Measurements from ENCODE around the gene IRAK2.

The IRAK2 gene

DNA sequence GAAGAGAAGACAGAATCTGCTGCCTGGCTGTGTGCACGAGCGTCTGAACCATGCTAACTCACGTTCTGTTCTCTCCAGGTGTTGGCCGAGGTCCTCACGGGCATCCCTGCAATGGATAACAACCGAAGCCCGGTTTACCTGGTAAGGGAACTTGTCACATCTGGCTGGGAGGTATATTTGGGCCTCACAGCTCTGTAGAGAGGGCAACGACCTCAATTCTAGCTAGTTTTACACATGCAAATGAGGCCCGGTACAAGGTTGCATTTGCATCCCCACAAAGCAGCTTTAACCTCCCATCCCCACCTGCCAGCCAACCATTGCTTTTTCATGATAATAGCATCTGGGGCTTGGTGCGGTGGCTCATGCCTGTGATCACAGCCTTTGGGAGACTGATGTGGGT lies 61.6 kb downstream of the IRAK2 start:
- H3K4me1 ChIP-seq, result peaks cover 0 to 6% (median 4%) of the 10 kb centered on the region in 4 donors
- DNase-seq, result no peak
- H3K9me3 ChIP-seq, result no peaks in the 10 kb centered on the region
- intact Hi-C loops (cut with DNase I; ENCODE audit: low total_unique reads), result loop anchor here (10.0 kb wide), 1 partner anchor 271 kb away; the partner anchor contains the start of gene PRRT3
- H3K27ac ChIP-seq, result no peak overlapping the region
- peaks cover 0 to 53% (median 0%) of the 10 kb centered on the region in 3 donors for H3K36me3 ChIP-seq
- TF ChIP-seq, protein P1, sequence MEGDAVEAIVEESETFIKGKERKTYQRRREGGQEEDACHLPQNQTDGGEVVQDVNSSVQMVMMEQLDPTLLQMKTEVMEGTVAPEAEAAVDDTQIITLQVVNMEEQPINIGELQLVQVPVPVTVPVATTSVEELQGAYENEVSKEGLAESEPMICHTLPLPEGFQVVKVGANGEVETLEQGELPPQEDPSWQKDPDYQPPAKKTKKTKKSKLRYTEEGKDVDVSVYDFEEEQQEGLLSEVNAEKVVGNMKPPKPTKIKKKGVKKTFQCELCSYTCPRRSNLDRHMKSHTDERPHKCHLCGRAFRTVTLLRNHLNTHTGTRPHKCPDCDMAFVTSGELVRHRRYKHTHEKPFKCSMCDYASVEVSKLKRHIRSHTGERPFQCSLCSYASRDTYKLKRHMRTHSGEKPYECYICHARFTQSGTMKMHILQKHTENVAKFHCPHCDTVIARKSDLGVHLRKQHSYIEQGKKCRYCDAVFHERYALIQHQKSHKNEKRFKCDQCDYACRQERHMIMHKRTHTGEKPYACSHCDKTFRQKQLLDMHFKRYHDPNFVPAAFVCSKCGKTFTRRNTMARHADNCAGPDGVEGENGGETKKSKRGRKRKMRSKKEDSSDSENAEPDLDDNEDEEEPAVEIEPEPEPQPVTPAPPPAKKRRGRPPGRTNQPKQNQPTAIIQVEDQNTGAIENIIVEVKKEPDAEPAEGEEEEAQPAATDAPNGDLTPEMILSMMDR (IDR thresholded peaks at IDR 0.05), result no peak
- H3K4me3 ChIP-seq, result no peak overlapping the region
- H3K27me3 ChIP-seq, result no peaks in the 10 kb centered on the region

DNA sequence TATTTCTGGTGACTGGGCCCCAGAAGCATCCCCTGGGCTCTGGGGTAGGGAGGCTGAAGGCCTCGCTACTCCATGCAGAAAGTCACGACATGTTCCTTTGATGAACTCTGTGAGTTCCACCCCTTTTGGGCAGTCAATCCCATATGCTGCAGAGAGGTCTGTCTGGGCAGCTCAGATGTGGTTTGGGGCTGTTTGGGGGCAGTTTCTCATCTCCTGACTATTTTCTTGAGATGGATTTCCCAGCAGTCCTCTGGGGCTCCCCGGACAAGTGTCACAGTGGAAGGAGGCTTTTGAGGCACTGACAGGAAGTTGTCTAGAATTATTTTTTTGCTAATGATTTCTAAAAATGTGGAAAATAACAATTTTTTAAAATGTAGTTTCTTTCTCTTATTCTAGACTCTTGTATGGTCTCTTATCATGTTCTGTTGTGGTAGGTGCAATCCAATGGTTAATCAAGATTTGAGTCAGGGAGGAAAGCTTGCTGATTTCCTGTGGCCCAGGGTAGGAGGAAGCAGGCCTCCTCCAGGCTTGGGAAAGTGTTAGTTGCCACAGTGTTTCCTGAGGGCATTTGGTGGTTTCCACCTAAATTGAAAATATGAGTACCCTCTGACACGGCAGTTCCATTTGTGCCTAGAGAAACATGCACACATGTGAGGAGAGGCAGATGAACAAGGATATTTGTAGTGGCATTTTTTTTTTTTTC lies 63.7 kb downstream of the IRAK2 start:
- intact Hi-C loops (cut with DNase I; ENCODE audit: low total_unique reads), result loop anchor here (10.0 kb wide), 1 partner anchor 274 kb away; the partner anchor contains the start of gene PRRT3
- Histone ChIP-seq H3K4me1 (peaks cover 0 to 6% (median 4%) of the 10 kb centered on the region in 4 donors), H3K27me3 (no peaks in the 10 kb centered on the region), H3K36me3 (peaks cover 0 to 32% (median 0%) of the 10 kb centered on the region in 3 donors), H3K27ac (no peak overlapping the region), H3K9me3 (no peaks in the 10 kb centered on the region), H3K4me3 (no peak overlapping the region)
- no peak for DNase-seq
- TF ChIP-seq, protein P1 (IDR thresholded peaks at IDR 0.05), result no peak

DNA sequence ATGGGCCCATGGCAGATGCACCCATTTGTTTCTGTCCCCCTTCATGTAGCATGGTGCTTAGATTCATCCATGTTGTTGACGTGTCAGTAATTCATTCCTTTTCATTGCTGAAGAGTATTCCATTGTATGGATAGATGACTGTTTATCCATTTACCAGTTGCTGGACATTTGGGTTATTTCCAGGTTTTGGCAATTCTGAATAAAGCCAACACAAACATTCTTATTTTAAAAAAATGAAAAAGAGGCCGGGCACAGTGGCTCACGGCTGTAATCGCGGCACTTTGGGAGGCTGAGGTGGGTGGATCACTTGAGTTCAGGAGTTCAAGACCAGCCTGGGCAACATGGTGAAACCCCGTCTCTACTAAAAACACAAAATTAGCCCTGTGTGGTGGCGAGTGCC lies 64.9 kb downstream of the IRAK2 start:
- Histone ChIP-seq H3K4me1 (peaks cover 0 to 5% (median 4%) of the 10 kb centered on the region in 4 donors), H3K36me3 (peaks cover 5 to 36% (median 7%) of the 10 kb centered on the region in 3 donors), H3K9me3 (no peaks in the 10 kb centered on the region), H3K4me3 (no peak overlapping the region), H3K27me3 (no peaks in the 10 kb centered on the region), H3K27ac (no peak overlapping the region)
- TF ChIP-seq, protein P1 (IDR thresholded peaks at IDR 0.05), result no peak
- intact Hi-C loops (cut with DNase I; ENCODE audit: low total_unique reads), result loop anchor here (10.0 kb wide), 1 partner anchor 275 kb away; the partner anchor contains the start of gene PRRT3
- DNase-seq, result no peak

DNA sequence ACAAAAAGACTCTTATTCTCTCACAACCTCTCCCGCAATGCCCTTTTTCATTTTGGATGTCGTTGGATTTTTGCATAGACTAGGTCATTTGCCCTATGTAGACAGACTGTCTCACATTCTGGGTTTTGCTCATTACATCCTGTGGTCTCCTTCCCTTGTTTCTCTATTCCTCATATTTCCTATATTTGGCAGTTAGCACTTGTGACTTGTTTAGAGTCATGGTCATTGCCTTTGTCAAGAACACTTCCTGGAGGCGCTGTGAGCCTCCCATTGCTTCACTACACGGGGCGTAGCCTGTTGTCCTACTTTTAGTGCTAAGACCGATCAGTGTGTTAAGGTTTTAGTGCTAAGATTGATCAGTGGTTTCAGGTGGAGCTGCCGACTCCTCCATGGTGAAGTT lies 67.4 kb downstream of the IRAK2 start:
- peaks cover 0 to 4% (median 0%) of the 10 kb centered on the region in 4 donors for H3K4me1 ChIP-seq
- H3K36me3 ChIP-seq, result peaks cover 19 to 55% (median 29%) of the 10 kb centered on the region in 3 donors
- intact Hi-C loops (cut with DNase I; ENCODE audit: low total_unique reads), result no loop called here
- H3K27me3 ChIP-seq, result no peaks in the 10 kb centered on the region
- TF ChIP-seq, protein P1 (IDR thresholded peaks at IDR 0.05), result no peak
- no peak for DNase-seq
- no peak overlapping the region for H3K27ac ChIP-seq
- H3K4me3 ChIP-seq, result no peak overlapping the region
- H3K9me3 ChIP-seq, result no peaks in the 10 kb centered on the region

DNA sequence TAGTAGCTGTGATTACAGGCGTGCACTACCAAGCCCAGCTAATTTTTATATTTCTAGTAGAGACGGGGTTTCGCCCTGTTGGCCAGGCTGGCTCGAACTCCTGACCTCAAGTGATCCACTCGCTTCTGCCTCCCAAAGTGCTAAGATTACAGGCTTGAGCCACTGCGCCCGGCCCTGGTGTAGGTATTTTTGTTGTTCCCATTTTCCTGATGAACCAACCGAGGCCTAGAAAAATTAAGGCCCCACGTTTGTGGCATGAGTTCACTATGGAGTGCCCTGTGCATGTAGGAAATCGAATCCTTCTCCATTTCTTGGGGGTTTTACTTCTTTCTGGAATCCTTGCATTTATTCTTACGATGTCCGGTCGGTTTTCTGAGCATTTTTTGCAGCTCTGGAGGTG lies 69.3 kb downstream of the IRAK2 start:
- H3K4me3 ChIP-seq, result no peak overlapping the region
- H3K4me1 ChIP-seq, result peaks cover 0 to 2% (median 0%) of the 10 kb centered on the region in 4 donors
- peaks cover 25 to 49% (median 36%) of the 10 kb centered on the region in 3 donors for H3K36me3 ChIP-seq
- TF ChIP-seq, protein P1 (IDR thresholded peaks at IDR 0.05), result no peak
- H3K9me3 ChIP-seq, result no peaks in the 10 kb centered on the region
- H3K27me3 ChIP-seq, result no peaks in the 10 kb centered on the region
- no peak for DNase-seq
- intact Hi-C loops (cut with DNase I; ENCODE audit: low total_unique reads), result no loop called here
- no peak overlapping the region for H3K27ac ChIP-seq

Measured in tibial artery (tissue), 4 donors.